ENCODE results near the gene LIPT2. TPM values are rescaled to one million over a fixed set of nuclear protein-coding genes. Genes with fewer than 3 reads are reported as not detected.
A peak's percentile ranks its signal among the peaks of the same experiment; 100 is the strongest.

LIPT2 gene
- total and polyA plus RNA-seq, 4 donors: 2.3 to 7.9 (median 5.9) TPM

DNA sequence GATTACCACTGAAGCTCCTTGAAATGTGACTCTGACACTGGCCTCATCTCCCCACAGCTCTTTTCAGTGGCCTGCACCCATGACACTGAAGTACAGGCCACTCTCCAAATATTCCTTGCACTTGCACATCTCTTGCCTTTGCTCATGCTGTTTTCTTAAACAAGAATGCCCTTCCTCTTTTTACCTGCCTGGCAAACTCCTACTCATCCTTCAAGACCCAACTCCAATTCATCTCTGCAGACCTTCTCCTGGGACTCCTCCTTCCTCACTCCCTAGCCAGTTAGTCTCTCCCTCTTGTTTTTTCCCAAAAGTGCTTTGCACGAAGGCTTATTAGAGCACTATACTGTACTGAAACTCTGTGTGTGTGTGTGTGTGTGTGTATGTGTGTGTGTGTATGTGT lies 28.8 kb downstream of the LIPT2 start:
- 87% methylated on average over 1 of the region's 1 CpG for WGBS
- H3K4me3 ChIP-seq (ENCODE audit: low read depth in 1 of 3, low read length in 3 of 3): no peak overlapping the region

DNA sequence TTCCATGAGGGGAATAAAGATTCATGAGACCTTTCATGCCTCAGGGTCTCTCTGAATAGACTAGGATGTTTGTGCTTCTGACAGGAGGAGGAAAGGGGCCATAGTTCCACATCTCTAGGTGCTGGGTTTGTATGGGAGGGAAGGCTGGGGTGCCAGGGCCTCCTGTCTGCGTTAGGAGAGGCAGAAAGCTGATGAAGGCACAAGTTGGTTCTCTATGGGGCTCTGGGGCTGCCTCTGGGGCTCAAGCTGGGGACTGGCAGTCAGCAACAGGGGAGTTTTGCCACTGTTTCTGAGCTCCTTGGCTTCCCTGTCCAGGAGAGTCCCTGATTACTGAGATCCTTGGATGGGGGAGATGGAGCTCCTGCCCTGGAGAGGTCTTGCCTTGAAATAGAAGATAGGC lies 30.3 kb downstream of the LIPT2 start:
- no peak overlapping the region for H3K9ac ChIP-seq (ENCODE audit: low read depth in 1 of 2, low read length in 2 of 2)
- WGBS: 95% methylated on average over 1 of the region's 1 CpG
- no peaks in the 10 kb centered on the region for H3K27me3 ChIP-seq (ENCODE audit: control insufficient read depth in 4 of 4, insufficient read depth in 4 of 4, low read length in 3 of 4)
- peaks cover 0 to 2% (median 0%) of the 10 kb centered on the region in 4 donors for H3K36me3 ChIP-seq (ENCODE audit: control insufficient read depth in 4 of 4, insufficient read depth in 3 of 4, low read depth in 1 of 4, low read length in 3 of 4)
- no peak for DNase-seq (ENCODE audit: low spot score)
- no peak overlapping the region for H3K4me3 ChIP-seq (ENCODE audit: low read depth in 1 of 3, low read length in 3 of 3)
- no peaks in the 10 kb centered on the region for H3K9me3 ChIP-seq (ENCODE audit: control insufficient read depth in 4 of 4, low read length in 3 of 4)
- no peak for TF ChIP-seq FOXA2 (IDR thresholded peaks at IDR 0.05)
- H3K4me1 ChIP-seq (ENCODE audit: control insufficient read depth in 4 of 4, insufficient read depth in 4 of 4, low read length in 3 of 4): peaks cover 0 to 35% (median 7%) of the 10 kb centered on the region in 4 donors
- H3K27ac ChIP-seq (ENCODE audit: low read depth in 1 of 2, low read length in 2 of 2): no peak overlapping the region

More for the DNA sequence above, 28.8 kb downstream of the LIPT2 start:
- Histone ChIP-seq H3K27ac (ENCODE audit: low read depth in 1 of 2, low read length in 2 of 2) (no peak overlapping the region), H3K4me1 (ENCODE audit: control insufficient read depth in 4 of 4, insufficient read depth in 4 of 4, low read length in 3 of 4) (peaks cover 0 to 35% (median 7%) of the 10 kb centered on the region in 4 donors), H3K27me3 (ENCODE audit: control insufficient read depth in 4 of 4, insufficient read depth in 4 of 4, low read length in 3 of 4) (no peaks in the 10 kb centered on the region), H3K9me3 (ENCODE audit: control insufficient read depth in 4 of 4, low read length in 3 of 4) (no peaks in the 10 kb centered on the region), H3K9ac (ENCODE audit: low read depth in 1 of 2, low read length in 2 of 2) (no peak overlapping the region), H3K36me3 (ENCODE audit: control insufficient read depth in 4 of 4, insufficient read depth in 3 of 4, low read depth in 1 of 4, low read length in 3 of 4) (no peaks in the 10 kb centered on the region)
- DNase-seq (ENCODE audit: low spot score): no peak
- TF ChIP-seq NR2F2 (IDR thresholded peaks at IDR 0.05) (no peak), HNF4G (IDR thresholded peaks at IDR 0.05) (no peak), HNF4A (conservative IDR thresholded peaks at IDR 0.05) (no peak), EGR1 (IDR thresholded peaks at IDR 0.05; ENCODE audit: low read depth in 2 of 2) (no peak), FOXA1 (IDR thresholded peaks at IDR 0.05) (no peak), RXRA (IDR thresholded peaks at IDR 0.05) (no peak), TAF1 (conservative IDR thresholded peaks at IDR 0.05) (no peak), JUND (IDR thresholded peaks at IDR 0.05) (no peak), FOXA2 (IDR thresholded peaks at IDR 0.05) (no peak), SP1 (IDR thresholded peaks at IDR 0.05) (no peak)
- TF ChIP-seq, protein P1, sequence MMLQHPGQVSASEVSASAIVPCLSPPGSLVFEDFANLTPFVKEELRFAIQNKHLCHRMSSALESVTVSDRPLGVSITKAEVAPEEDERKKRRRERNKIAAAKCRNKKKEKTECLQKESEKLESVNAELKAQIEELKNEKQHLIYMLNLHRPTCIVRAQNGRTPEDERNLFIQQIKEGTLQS (IDR thresholded peaks at IDR 0.05): no peak
- TF ChIP-seq, protein P2, sequence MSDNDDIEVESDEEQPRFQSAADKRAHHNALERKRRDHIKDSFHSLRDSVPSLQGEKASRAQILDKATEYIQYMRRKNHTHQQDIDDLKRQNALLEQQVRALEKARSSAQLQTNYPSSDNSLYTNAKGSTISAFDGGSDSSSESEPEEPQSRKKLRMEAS (IDR thresholded peaks at IDR 0.05): no peak

DNA sequence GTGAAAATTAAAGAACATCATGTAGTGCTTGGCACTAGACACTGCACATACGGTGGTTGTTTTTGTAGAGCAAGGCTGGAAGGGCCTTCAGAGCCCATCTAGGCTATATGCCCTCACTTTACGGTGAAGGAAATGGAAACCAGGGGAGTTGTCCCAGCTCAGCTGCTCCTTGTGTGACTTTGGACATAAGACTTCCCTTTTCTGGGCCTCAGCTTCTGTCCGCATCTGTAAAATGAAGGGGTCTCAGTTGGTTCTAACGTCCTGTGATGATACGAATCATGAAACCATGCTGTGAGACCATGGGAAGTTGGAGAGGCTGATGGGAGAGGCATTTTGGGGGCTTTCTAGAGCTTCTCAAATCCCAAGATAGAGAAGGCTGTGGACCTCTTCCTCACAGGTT lies 30.9 kb downstream of the LIPT2 start:
- H3K4me1 ChIP-seq (ENCODE audit: control insufficient read depth in 4 of 4, insufficient read depth in 4 of 4, low read length in 3 of 4): peaks cover 0 to 33% (median 7%) of the 10 kb centered on the region in 4 donors
- peaks cover 0 to 2% (median 0%) of the 10 kb centered on the region in 4 donors for H3K36me3 ChIP-seq (ENCODE audit: control insufficient read depth in 4 of 4, insufficient read depth in 3 of 4, low read depth in 1 of 4, low read length in 3 of 4)
- no peak for DNase-seq (ENCODE audit: low spot score)
- no peak overlapping the region for H3K4me3 ChIP-seq (ENCODE audit: low read depth in 1 of 3, low read length in 3 of 3)
- no peak overlapping the region for H3K9ac ChIP-seq (ENCODE audit: low read depth in 1 of 2, low read length in 2 of 2)
- WGBS: 83% methylated on average over 5 of the region's 5 CpGs
- peak overlapping the region in 1 of 2 donors; percentile 66 for H3K27ac ChIP-seq (ENCODE audit: low read depth in 1 of 2, low read length in 2 of 2)
- no peak for TF ChIP-seq YY1 (IDR thresholded peaks at IDR 0.05)
- no peak for TF ChIP-seq RXRA (IDR thresholded peaks at IDR 0.05)
- TF ChIP-seq JUND (IDR thresholded peaks at IDR 0.05): no peak
- no peak for TF ChIP-seq GABPA (IDR thresholded peaks at IDR 0.05 in 1 of 2, conservative IDR thresholded peaks at IDR 0.05 in 1 of 2)
- no peak for TF ChIP-seq HNF4A (conservative IDR thresholded peaks at IDR 0.05)
- TF ChIP-seq, protein P3, sequence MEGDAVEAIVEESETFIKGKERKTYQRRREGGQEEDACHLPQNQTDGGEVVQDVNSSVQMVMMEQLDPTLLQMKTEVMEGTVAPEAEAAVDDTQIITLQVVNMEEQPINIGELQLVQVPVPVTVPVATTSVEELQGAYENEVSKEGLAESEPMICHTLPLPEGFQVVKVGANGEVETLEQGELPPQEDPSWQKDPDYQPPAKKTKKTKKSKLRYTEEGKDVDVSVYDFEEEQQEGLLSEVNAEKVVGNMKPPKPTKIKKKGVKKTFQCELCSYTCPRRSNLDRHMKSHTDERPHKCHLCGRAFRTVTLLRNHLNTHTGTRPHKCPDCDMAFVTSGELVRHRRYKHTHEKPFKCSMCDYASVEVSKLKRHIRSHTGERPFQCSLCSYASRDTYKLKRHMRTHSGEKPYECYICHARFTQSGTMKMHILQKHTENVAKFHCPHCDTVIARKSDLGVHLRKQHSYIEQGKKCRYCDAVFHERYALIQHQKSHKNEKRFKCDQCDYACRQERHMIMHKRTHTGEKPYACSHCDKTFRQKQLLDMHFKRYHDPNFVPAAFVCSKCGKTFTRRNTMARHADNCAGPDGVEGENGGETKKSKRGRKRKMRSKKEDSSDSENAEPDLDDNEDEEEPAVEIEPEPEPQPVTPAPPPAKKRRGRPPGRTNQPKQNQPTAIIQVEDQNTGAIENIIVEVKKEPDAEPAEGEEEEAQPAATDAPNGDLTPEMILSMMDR (IDR thresholded peaks at IDR 0.05; ENCODE audit: low read depth, low read length, missing input control): no peak
- TF ChIP-seq RAD21 (IDR thresholded peaks at IDR 0.05): no peak
- TF ChIP-seq, protein P1 (IDR thresholded peaks at IDR 0.05): no peak
- TF ChIP-seq FOXA1 (IDR thresholded peaks at IDR 0.05): no peak
- no peaks in the 10 kb centered on the region for H3K9me3 ChIP-seq (ENCODE audit: control insufficient read depth in 4 of 4, low read length in 3 of 4)
- no peaks in the 10 kb centered on the region for H3K27me3 ChIP-seq (ENCODE audit: control insufficient read depth in 4 of 4, insufficient read depth in 4 of 4, low read length in 3 of 4)
